HL-60 (cell line): ENCODE measurements around the gene NPIPB9.
"Not testable (repeated sequence)": the region's sequence is repeated elsewhere in the genome, so short reads cannot be mapped to it uniquely, and the experiment has no call there.

Experiments
- GABPA ChIP-seq: IDR thresholded peaks from 2 replicates; pipeline ENCODE4 v1.6.1; 2012; ENCODE audit warnings: low read depth
- SPI1 ChIP-seq: IDR thresholded peaks from 2 replicates; pipeline ENCODE4 v1.6.1; 2012; ENCODE audit warnings: low read depth, mild to moderate bottlenecking, borderline replicate concordance
- TF ChIP-seq, protein P1 (sequence below): IDR thresholded peaks from one replicate; pipeline ENCODE4 v1.5.1; 2011; ENCODE audit warnings: low read length, control low read depth, inconsistent platforms; ENCODE audit not compliant: insufficient read depth

DNA sequence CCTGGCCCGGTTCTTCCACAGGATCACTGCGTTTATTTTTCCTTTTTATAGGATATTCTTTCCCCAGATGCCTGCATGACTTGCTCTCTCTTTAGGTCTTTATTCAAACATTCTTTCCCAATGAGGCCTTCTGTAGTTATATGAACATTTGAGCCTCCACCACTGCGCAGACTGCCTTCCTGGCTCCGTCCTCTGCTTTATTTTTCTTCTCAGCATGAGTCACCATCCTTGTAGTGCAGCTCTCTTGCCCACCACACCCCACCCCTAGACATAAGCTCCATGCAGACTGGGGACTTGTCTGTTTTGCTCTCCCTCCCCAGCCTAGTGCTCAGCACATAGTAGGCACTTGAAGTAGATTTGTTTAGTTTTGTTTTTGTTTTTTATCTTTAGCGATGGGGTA is 20.3 kb upstream of the NPIPB9 start:
- TF ChIP-seq, protein P1, sequence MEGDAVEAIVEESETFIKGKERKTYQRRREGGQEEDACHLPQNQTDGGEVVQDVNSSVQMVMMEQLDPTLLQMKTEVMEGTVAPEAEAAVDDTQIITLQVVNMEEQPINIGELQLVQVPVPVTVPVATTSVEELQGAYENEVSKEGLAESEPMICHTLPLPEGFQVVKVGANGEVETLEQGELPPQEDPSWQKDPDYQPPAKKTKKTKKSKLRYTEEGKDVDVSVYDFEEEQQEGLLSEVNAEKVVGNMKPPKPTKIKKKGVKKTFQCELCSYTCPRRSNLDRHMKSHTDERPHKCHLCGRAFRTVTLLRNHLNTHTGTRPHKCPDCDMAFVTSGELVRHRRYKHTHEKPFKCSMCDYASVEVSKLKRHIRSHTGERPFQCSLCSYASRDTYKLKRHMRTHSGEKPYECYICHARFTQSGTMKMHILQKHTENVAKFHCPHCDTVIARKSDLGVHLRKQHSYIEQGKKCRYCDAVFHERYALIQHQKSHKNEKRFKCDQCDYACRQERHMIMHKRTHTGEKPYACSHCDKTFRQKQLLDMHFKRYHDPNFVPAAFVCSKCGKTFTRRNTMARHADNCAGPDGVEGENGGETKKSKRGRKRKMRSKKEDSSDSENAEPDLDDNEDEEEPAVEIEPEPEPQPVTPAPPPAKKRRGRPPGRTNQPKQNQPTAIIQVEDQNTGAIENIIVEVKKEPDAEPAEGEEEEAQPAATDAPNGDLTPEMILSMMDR: not testable (repeated sequence)
- not testable (repeated sequence) for TF ChIP-seq GABPA, SPI1
